ENCODE results near the gene UBE2G2.

Gene UBE2G2

DNA sequence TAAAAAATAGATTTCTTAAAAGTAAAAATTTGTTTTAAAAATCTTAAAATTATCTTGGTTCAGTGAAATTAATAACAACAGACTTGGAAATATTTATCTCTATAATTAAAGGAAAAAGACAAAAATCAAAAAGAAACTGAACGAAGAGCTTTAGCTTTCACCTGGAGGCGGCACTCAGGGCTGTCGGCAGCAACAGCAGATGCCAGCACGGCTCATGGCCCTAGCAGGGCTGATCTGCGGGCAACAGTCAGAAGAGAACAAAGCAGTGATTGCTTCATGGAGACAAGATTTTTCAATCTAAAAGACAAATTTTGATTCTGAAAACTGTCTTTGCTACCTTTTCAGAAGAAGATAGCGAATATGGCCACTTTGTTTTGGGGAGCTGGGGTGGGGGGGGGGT is 22.6 kb downstream of the UBE2G2 start:
- FAIRE-seq (no peak), DNase-seq (ENCODE audit: insufficient read length, low spot score) (no peak)
- no peak for TF ChIP-seq POLR2A (IDR thresholded peaks at IDR 0.05; ENCODE audit: low read depth, low read length)

DNA sequence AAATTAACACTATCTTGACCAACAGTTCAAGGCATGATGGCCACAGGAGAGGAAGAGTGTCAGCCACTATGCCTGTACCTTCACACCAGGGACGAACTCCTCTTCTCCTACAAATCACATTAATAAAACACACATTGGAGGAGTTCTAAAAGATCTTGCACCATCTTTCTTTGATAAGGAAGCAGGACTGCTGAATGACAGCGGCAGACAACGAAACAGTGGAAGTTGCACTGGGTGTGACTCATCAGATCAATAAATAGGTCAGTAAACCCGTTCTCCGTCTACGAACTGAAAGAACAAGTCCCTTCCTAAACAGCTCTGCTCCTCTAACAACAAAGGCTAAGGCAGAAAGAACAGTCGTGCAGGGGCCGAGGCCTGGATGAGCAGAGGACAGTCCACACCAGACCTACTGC is 23.1 kb downstream of the UBE2G2 start:
- DNase-seq (ENCODE audit: insufficient read length, low spot score): no peak
- no peak for FAIRE-seq
- no peak for TF ChIP-seq POLR2A (IDR thresholded peaks at IDR 0.05; ENCODE audit: low read depth, low read length)

DNA sequence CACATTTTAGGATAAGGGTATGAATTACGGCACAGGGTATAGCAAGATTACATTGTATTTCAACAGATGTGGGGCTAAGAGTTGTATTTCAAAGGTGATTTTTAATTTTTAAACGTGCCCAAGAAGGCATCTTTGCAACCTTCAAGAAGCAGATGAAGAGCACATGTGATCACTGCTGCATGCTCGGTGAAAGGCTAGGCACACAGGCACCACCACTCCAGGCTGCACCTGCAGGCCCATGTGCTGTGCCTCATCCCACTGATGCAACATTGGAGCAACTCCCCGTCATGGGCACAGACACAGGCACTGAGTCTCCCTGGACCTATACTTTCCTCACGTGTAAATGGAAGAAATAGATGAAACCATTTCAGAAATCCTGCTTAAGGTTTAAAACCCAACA is 23.5 kb downstream of the UBE2G2 start:
- FAIRE-seq (no peak), DNase-seq (ENCODE audit: insufficient read length, low spot score) (no peak)
- TF ChIP-seq POLR2A (IDR thresholded peaks at IDR 0.05; ENCODE audit: low read depth, low read length): no peak

DNA sequence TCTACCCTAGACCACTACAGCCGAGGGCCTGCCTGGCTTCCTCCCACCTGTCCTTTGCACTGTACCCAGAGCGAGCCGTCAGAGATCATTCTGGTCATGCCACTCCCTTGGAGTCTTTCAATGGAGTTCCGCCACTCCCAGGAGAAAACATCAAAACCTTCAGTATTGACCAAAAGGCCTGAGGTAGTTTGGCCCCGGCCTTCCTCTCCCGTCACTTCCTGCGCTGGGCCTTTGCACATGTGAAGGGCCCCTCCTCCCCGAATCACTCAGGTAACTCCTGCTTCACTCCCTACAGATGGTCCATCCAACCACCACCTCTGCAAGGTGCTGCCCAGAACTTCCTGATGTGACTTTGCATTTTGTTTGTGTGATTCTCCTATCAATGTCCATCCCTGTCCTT is 26.6 kb downstream of the UBE2G2 start:
- FAIRE-seq: no peak
- TF ChIP-seq POLR2A (IDR thresholded peaks at IDR 0.05; ENCODE audit: low read depth, low read length): no peak

DNA sequence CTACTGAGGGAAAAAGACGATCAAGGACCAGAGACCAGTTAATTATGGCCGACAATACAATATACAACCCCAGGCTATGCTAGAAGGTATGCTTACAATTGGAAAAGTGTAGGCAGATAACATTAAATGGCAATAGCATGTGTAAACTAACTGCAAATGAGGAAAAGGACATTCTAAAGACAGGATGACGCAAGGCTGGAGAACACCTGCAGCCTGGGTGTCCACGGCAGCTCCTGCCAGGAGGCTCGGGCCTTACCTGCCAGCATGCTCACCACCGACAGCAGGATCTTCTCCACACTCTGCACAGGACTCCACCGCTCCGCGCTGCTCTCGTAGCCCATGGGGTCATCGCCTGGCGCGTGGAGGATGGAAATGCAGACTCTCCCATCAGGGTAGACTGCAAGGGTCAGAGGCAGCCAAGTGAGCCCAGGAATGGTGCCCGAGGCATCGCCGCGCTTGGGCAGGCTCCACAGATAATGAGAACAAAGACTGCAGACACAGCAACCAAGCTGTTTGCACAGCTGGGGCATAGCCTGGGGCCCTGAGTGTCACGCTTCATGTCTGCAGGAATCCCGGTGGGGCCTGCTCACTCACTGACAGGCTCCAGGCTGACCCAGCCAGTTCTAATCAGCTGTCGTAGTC is 28.2 kb downstream of the UBE2G2 start:
- no peak for TF ChIP-seq POLR2A (IDR thresholded peaks at IDR 0.05; ENCODE audit: low read depth, low read length)
- FAIRE-seq (no peak), DNase-seq (ENCODE audit: insufficient read length, low spot score) (no peak)

More for the DNA sequence above, 26.6 kb downstream of the UBE2G2 start:
- DNase-seq (ENCODE audit: insufficient read length, low spot score): no peak

DNA sequence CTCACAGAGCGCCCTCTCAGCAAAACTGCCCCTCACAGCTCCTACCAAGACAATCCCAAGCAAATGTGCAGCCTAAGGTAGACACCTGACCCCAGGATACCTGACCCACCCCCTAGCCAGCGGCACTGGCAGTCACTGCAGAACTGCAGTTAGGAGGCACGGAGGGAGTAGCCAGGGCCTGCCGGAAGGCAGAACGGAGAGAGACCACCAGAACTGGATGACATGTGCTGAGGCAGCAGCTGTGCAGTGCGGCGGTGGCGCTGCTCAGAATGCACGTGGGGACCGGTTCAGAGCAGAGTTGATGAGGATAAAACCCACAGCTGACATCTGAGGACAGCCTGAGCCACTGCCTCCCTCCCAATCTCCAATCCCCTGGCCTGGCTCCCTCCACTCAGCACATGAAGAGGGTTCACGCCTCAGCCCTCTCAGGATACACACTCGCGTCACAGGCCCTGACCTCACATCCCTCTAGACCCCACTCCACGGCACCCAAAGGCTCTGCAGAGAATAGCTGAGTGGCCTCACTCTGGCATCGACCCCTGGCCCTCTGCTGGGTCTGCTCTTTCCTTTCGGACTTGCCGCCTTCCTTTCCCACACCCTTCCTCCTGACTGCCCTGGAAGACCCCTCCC is 29.6 kb downstream of the UBE2G2 start:
- TF ChIP-seq POLR2A (IDR thresholded peaks at IDR 0.05; ENCODE audit: low read depth, low read length): no peak
- DNase-seq (ENCODE audit: insufficient read length, low spot score): no peak
- FAIRE-seq: no peak

DNA sequence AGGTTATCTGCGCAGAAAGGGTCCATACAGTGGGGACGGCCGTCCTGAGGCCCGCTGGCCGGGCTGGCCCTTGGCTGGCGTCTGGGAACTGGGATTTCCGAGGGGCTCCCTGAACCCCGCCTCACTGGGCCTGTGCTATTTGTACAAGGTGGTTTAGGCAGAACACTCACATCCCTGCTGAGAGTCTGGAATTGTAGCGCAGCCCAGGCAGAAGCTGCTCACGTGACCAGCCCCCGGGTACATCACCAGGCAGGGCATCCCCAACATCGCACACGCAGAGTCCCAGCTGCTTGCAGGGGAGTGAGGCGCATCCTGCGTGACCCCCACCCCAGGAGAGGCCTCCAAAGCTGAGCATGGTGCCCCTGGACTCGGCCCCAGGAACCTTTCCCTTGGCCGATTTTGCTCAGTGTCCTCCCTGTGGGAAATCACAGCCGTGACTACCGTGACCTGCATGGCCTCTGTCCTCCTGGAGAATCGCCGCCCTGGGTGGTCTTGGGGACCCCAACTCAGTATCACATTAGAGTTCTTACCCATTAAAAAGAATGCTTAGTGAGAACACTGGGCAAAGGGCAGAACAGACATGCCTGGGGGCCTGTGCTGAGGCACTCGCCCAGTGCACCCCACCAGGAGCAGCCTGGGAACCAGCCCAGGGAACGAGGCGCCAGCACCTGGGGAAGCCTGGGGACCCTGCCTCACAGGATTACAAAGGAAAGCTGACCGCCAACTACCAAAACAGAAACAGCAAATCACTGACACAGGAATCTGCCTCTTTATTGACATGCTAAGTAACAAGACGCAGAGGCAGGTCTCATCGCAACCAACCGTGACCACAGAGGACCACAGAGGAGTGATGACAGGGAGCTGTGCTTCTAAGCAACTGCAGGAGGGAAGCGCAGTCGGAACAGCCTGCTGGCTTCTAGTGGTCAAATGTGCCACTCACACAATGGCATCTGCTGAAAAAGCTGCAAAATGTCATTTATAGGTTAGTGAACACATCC is 33.5 kb downstream of the UBE2G2 start:
- TF ChIP-seq POLR2A (IDR thresholded peaks at IDR 0.05; ENCODE audit: low read depth, low read length): no peak
- FAIRE-seq (no peak), DNase-seq (ENCODE audit: insufficient read length, low spot score) (no peak)

DNA sequence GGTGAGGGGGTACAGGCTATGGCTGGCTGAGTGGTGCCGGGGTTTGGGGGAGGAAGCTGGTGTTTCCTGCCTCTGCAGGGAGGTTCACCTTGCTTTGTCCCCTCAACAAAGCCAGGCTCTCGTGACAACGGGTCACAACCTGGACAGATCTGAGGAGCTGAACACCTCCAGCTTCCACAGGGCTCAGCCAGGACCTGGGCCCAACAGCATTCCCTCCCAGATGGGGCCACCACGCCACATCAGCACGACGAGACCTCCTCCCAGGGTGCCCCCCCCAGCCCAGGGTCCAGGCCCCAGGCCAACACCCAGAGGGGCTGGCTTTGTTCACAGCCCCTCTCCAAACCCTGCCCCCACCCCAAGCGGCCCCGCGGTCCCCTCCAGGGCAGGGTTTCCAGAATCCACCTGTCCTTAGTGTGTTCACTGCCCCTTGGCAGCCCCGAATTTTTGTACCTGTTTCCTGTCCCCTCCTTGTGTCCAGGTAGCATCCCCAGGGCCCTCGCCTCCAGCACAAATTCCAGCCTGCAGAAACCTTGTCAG is 34.7 kb downstream of the UBE2G2 start:
- FAIRE-seq: no peak
- no peak for TF ChIP-seq POLR2A (IDR thresholded peaks at IDR 0.05; ENCODE audit: low read depth, low read length)
- DNase-seq (ENCODE audit: insufficient read length, low spot score): no peak

DNA sequence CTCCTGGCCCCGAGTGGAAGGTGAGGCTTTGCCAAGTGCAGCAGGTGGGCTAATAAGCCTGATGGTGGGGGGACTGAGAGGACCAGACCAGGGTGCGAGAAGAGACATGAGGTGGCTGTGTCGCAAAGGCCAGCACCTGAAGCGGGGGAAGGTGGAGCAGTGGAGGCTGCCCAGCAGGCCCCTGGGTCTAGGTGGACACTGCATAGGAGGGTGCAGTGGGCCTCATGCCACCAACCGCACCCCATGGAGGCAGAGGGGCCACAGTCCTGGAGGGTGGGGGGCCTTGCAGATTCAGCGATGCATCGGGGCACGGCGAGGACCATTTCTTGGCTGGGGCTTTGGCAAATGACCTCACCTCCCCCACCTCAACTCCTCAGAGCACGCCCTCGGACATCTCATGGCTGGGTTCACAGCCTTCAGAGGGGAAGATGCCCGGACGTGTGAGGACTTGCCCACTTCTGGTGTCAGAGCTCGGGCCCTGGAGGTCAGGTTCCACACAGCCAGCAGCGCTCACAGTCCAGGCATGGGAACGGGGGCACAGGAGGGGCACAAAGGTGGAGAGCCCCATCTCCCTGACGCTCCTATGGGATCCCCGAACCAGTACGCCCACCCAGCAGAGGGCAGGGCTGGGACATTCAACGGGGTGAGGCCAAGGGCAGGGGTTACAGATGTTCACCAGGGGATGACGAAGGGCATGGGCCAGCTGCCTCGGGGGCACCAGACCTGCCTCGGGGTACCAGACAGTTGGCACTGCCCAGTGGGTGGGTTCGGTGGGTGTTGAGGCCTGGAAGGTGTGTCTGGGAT is 35.4 kb downstream of the UBE2G2 start:
- no peak for FAIRE-seq
- no peak for TF ChIP-seq POLR2A (IDR thresholded peaks at IDR 0.05; ENCODE audit: low read depth, low read length)
- DNase-seq (ENCODE audit: insufficient read length, low spot score): no peak

DNA sequence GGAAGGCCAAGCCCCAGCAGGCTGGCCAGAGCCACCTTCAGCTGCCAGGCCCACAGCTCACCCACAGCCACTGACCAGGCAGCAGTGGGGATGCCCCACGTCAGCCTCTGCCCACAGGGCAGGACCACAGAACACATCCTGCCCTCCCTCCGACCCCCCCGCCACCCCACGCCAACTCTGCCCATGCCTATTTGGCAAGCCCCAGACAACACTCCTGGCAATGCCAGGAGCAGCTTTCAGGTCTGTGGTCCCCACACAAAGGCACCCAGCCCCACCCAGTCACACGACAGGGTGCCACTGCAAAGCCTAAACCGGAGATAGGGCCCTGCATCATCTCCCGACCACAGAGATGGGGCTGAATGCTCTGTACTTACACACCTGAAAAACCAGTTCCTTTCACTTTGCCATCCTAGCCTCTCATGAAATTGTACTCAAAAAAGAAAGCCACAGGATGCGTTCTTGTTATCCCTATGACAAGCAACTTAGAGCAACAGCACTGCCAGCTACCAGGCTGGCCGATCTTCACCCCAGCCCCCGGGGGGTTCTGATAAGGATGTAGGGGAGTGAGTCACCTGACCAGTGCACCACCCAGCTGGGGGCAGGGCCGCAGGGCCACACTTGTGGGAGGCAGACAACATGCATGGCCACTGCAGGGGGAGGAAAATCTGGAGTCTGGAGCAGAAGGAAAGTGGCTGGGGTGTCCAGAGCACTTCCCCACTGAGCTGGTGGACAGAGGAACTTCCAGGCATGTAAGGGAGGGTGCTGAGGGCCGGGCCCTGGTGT is 36.2 kb downstream of the UBE2G2 start:
- no peak for FAIRE-seq
- TF ChIP-seq POLR2A (IDR thresholded peaks at IDR 0.05; ENCODE audit: low read depth, low read length): no peak
- DNase-seq (ENCODE audit: insufficient read length, low spot score): no peak

DNA sequence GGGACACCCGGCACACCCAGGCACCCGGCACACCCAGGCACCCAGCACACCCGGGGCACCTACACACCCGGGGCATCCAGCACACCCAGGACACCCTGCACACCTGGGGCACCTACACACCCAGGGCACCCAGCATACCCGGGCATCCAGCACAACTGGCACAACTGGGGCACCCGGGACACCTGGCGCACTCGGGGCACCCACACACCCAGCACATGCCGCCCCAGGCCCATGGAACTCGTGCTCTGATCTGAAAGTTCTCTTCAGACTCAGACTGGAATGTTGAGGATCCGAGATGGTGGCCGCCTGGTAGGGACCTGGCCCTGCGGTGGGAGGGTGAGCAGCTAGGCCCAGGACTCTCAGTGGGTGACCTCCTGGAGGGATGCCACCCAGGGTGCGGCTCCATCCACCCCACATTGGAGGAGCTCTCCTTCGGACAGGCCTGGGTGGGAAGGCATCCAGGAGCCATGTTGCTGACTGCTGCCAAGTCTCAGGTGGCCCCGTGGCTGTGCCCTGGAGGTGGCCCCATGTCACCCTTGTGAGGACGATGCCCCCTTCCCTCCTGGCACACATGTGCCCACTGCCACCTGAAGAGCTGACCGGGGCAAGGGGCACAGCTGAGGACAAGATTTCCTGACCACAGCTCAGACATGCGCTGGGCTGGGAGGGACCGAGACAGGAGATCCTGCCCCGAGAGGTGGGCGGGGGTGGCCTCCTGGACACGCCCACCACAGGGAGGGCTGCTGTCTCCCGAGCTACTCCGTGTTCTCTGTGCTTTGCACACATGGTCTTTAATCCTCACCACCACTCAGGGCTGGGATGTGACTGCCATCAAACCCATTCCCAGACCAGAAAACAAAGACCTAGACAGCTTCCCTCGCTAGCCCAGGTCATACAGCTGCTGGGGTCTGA is 37.0 kb downstream of the UBE2G2 start:
- no peak for TF ChIP-seq POLR2A (IDR thresholded peaks at IDR 0.05; ENCODE audit: low read depth, low read length)
- DNase-seq (ENCODE audit: insufficient read length, low spot score): no peak
- no peak for FAIRE-seq

All from H54 (cell line).